Type B pancreatic cell (in vitro differentiated cells): ENCODE measurements around the gene YBX1. TPM values are rescaled to one million over a fixed set of nuclear protein-coding genes. Genes with fewer than 3 reads are reported as not detected.

Experiments used
- DNase-seq: peaks from one replicate; pipeline ENCODE4 v3.0.0; 2021; ENCODE audit warnings: mixed read lengths; ENCODE audit not compliant: unreplicated experiment; ENCODE audit errors: extremely low spot score
- H3K27ac Mint-ChIP-seq: 2 replicates; pipeline ENCODE4 v1.8.0; 2021; ENCODE audit warnings: mild to moderate bottlenecking, mixed read lengths
- H3K27me3 Mint-ChIP-seq: 2 replicates; pipeline ENCODE4 v1.8.0; 2021; ENCODE audit warnings: mixed read lengths
- H3K36me3 Mint-ChIP-seq: 2 replicates; pipeline ENCODE4 v1.8.0; 2021; ENCODE audit warnings: mixed read lengths
- H3K4me1 Mint-ChIP-seq: one replicate; pipeline ENCODE4 v1.8.0; 2021; ENCODE audit warnings: mixed read lengths; ENCODE audit not compliant: unreplicated experiment
- H3K4me3 Mint-ChIP-seq: 2 replicates; pipeline ENCODE4 v1.8.0; 2021; ENCODE audit warnings: mild to moderate bottlenecking, mixed read lengths
- H3K9me3 Mint-ChIP-seq: 2 replicates; pipeline ENCODE4 v1.8.0; 2021; ENCODE audit warnings: mixed read lengths
- total RNA-seq: library from RNA; stranded (reverse); gene quantifications from 2 replicates; pipeline ENCODE4 v1.2.1, GENCODE V29; 2021; ENCODE audit warnings: low replicate concordance
- TF ChIP-seq, protein P1 (sequence below): fragments of 200-600 bp; sonication (generic); conservative IDR thresholded peaks from 2 replicates; pipeline ENCODE4 v1.5.0; 2021; ENCODE audit warnings: antibody characterized with exemption, mild to moderate bottlenecking

YBX1 gene
- total RNA-seq, 1 donor from 2014 or later, result 709 TPM

DNA sequence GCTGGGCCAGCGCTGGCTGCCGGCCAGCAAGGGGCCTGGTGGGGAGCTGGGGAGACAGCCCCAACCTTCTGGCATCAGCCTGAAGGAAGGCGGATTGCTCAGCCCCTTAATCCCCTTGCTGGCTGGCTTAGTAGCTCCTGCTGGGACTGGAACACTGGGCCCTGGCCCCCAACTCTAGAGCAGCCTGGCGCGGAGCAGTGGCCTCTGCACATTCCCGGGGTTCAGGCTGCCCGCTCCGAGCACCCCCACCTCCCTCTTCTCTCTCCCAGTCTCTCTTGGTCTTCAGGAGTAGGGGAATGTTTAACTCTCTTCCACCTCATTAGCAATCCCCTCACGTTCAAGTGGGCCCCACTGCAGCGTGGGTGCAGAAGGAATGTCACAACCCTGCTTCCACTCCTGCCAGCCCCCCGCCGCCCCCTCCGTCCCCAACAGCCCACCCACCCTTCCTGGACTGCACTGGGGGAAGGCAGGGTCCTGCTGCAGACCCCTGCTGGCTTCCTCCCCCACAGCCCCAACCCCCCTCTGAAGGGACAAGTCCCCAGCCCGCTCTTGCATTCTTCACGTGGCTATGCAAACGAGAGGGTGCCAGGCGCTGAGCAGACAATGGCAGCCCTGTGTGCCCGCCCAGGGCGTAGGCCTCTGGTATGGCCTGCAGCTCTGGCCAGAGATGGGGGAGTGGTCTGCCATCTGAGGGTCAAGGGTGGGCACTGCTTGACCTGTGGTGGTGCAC is 58.8 kb downstream of the YBX1 start:
- H3K9me3 Mint-ChIP-seq, result no peaks in the 10 kb centered on the region
- no peaks in the 10 kb centered on the region for H3K27me3 Mint-ChIP-seq
- H3K4me3 Mint-ChIP-seq, result no peak overlapping the region
- H3K36me3 Mint-ChIP-seq, result no peaks in the 10 kb centered on the region
- no peak overlapping the region for H3K27ac Mint-ChIP-seq
- TF ChIP-seq, protein P1, sequence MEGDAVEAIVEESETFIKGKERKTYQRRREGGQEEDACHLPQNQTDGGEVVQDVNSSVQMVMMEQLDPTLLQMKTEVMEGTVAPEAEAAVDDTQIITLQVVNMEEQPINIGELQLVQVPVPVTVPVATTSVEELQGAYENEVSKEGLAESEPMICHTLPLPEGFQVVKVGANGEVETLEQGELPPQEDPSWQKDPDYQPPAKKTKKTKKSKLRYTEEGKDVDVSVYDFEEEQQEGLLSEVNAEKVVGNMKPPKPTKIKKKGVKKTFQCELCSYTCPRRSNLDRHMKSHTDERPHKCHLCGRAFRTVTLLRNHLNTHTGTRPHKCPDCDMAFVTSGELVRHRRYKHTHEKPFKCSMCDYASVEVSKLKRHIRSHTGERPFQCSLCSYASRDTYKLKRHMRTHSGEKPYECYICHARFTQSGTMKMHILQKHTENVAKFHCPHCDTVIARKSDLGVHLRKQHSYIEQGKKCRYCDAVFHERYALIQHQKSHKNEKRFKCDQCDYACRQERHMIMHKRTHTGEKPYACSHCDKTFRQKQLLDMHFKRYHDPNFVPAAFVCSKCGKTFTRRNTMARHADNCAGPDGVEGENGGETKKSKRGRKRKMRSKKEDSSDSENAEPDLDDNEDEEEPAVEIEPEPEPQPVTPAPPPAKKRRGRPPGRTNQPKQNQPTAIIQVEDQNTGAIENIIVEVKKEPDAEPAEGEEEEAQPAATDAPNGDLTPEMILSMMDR, result no peak
- H3K4me1 Mint-ChIP-seq, result peaks cover 14% of the 10 kb centered on the region
- DNase-seq, result no peak

DNA sequence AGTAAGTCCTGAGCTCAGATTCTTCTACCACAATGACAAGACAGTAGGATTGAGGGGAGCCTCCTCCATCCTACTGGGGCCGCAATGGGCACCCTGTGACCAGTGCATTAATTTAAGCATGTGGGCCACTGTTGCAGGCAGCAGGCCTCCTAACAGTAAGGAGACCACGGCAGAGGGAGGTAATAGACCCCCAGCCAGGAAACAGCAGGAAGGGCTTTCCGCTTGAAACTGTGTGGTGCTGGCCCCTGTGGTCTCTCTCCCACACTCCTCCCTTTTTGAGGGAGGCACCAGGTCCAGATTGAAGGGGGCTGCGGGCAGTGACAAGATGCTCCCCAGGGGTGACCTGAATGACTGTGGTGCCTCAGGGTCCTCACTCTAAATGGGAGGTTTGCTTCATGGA is 59.5 kb downstream of the YBX1 start:
- Mint-ChIP-seq H3K9me3 (no peaks in the 10 kb centered on the region), H3K27ac (no peak overlapping the region), H3K4me1 (peaks cover 14% of the 10 kb centered on the region), H3K4me3 (no peak overlapping the region), H3K27me3 (no peaks in the 10 kb centered on the region), H3K36me3 (no peaks in the 10 kb centered on the region)
- TF ChIP-seq, protein P1, result no peak
- no peak for DNase-seq

DNA sequence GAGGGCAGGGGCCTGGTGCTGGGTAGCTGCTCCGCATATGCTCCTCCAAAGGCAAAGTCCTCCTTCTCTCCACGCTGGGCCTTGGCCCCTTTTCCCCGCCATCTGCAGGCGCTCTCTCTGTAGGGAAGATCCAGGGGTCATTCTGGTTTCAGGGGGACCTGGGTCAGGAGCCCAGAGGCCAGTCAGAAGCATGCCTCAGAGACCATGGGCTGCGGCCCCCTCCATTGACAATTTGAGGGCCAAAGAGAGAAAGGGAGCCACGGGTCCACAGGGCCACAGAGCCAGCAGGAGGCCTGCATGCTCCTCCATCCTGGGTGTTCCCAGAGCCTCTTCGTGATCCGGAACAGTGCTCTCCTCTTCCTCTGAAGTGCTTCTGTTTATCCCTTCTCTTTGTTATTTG is 59.9 kb downstream of the YBX1 start:
- peaks cover 14% of the 10 kb centered on the region for H3K4me1 Mint-ChIP-seq

DNA sequence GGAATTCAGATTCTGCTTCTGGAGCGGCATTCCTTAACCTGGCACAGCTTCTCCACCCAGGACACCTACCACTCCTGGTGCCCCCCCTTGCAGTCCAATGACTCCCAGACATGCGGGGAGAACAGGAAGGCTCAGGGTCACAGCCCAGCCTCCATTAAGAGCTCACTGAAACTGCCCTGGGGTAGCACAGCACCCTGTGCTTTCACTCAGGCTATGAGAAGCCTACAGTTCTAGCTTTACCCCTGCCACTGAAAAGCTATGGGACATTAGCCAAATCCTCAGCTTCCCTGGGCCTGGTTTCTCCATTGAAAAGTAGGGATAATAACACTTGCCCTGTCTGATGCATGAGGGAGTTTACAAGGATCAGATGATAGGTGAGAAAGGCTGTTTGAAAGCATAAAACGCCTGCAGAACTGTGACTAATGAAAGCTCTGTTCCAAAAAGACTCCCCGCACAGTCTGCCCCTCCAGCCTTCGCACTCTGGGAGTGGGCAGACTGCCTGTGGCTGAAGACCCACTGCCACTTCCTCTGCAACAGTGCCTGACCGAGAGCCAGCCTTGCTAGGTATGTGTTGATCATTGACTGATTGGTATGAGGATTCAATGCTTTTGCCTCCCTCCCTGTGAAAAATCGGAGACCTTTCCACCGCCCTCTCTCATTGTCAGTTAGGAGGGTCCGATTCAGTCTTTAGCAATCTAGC is 60.5 kb downstream of the YBX1 start:
- Mint-ChIP-seq H3K4me3 (peak overlapping the region; percentile 2), H3K36me3 (no peaks in the 10 kb centered on the region), H3K9me3 (no peaks in the 10 kb centered on the region), H3K27me3 (no peaks in the 10 kb centered on the region), H3K27ac (peak overlapping the region; percentile 3), H3K4me1 (peaks cover 14% of the 10 kb centered on the region)
- TF ChIP-seq, protein P1, result no peak
- DNase-seq, result no peak

More for the DNA sequence above, 59.9 kb downstream of the YBX1 start:
- H3K27ac Mint-ChIP-seq, result no peak overlapping the region
- no peaks in the 10 kb centered on the region for H3K36me3 Mint-ChIP-seq
- no peak overlapping the region for H3K4me3 Mint-ChIP-seq
- no peaks in the 10 kb centered on the region for H3K9me3 Mint-ChIP-seq
- H3K27me3 Mint-ChIP-seq, result no peaks in the 10 kb centered on the region
- no peak for DNase-seq
- TF ChIP-seq, protein P1, result no peak

DNA sequence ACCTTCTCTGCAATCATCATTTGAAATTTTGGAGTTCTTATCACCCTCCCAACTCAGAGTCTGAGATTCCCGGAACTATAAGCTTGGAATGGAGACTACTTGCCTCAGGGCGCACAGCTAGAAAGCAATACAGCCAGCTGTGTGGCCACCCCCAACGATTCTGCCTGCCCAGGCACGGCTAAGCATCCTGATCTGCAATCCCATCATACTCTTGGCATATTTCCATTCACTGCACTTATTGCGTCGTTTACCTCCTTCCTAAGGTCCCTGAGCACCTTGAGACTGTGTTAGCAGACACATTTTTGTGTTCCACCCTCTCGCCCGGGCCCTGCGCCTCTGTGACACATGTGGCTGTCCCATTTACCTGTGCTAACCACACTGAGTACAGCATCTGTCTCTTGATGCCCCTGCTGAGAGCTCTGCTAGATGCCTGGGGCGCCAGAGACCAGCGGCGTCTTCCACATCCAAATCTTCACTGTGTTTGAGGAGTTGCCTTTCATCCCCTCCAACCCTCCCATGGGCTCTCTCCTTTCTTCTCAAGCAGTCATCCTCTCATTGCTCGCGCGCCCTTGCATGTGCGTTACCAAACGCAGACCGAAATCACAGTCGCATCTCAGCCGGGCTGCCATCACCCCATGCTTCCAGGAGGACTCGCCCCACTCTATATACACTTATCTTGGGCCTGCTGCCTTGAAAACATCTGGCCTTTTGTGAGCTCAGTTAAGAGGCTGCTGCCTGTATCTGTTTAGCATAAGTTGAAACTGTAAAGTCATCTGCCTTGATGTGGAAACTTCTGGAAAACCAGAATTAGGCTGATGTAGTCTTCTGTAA is 61.3 kb downstream of the YBX1 start:
- DNase-seq, result no peak
- TF ChIP-seq, protein P1, result no peak
- Mint-ChIP-seq H3K36me3 (no peaks in the 10 kb centered on the region), H3K4me1 (peaks cover 14% of the 10 kb centered on the region), H3K27ac (peak overlapping the region; percentile 3), H3K4me3 (peak overlapping the region; percentile 2), H3K9me3 (no peaks in the 10 kb centered on the region), H3K27me3 (no peaks in the 10 kb centered on the region)
